Mesenchymal stem cell (in vitro differentiated cells and primary cell): Measurements from ENCODE around the gene IL9.
A peak's percentile ranks its signal among the peaks of the same experiment; 100 is the strongest.

Experiments used
- DNase-seq: peaks from one replicate; pipeline ENCODE4 v3.0.0-alpha.2; 2013
- H2AFZ ChIP-seq: one replicate; pipeline ENCODE4 v1.6.1; 2013; ENCODE audit warnings: low read depth, mild to moderate bottlenecking, control low read depth, inconsistent platforms, low read length, moderate library complexity
- H2AK5ac ChIP-seq: 2 replicates; pipeline ENCODE4 v1.6.1; 2013; ENCODE audit warnings: low read length, moderate library complexity, mild to moderate bottlenecking, inconsistent platforms; ENCODE audit not compliant: severe bottlenecking
- H2BK120ac ChIP-seq: one replicate; pipeline ENCODE4 v1.6.1; 2013; ENCODE audit warnings: low read depth, mild to moderate bottlenecking, inconsistent platforms, low read length, moderate library complexity
- H2BK12ac ChIP-seq, 2 experiments: one replicate each; pipeline ENCODE4 v1.6.1; 2013; ENCODE audit warnings: inconsistent platforms in 2 of 2, low read length in 2 of 2, mild to moderate bottlenecking in 2 of 2, moderate library complexity in 2 of 2, control low read depth in 1 of 2
- H2BK15ac ChIP-seq: one replicate; pipeline ENCODE4 v1.6.1; 2013; ENCODE audit warnings: mild to moderate bottlenecking, low read depth, inconsistent platforms; ENCODE audit not compliant: poor library complexity, severe bottlenecking
- H2BK5ac ChIP-seq: 2 replicates; pipeline ENCODE4 v1.6.1; 2013; ENCODE audit warnings: low read depth, mild to moderate bottlenecking, low read length, control low read depth, inconsistent platforms; ENCODE audit not compliant: poor library complexity, severe bottlenecking
- H3K14ac ChIP-seq, 2 experiments: one replicate each; pipeline ENCODE4 v1.6.1; 2013; ENCODE audit warnings: inconsistent platforms in 2 of 2, low read length in 2 of 2, control low read depth in 1 of 2, mild to moderate bottlenecking in 1 of 2, moderate library complexity in 1 of 2
- H3K18ac ChIP-seq, 2 experiments: one replicate each; pipeline ENCODE4 v1.6.1; 2013; ENCODE audit warnings: inconsistent platforms in 2 of 2, low read length in 2 of 2, control low read depth in 1 of 2, low read depth in 1 of 2, mild to moderate bottlenecking in 1 of 2
- H3K23ac ChIP-seq, 2 experiments: one replicate each; pipeline ENCODE4 v1.6.1; 2013; ENCODE audit warnings: inconsistent platforms in 2 of 2, low read length in 2 of 2, mild to moderate bottlenecking in 2 of 2, moderate library complexity in 2 of 2, control low read depth in 1 of 2
- H3K27ac ChIP-seq: 2 replicates; pipeline ENCODE4 v1.5.1; 2013; ENCODE audit warnings: mild to moderate bottlenecking, moderate library complexity, low read length, control low read depth, inconsistent platforms; ENCODE audit not compliant: poor library complexity, severe bottlenecking
- H3K27me3 ChIP-seq, 2 experiments: 2 replicates each; pipeline versions ENCODE4 v1.6.1 to v1.7.0; 2013; ENCODE audit warnings: low read length in 2 of 2, mild to moderate bottlenecking in 2 of 2, moderate library complexity in 2 of 2, control low read depth in 1 of 2, inconsistent platforms in 1 of 2; ENCODE audit not compliant: control insufficient read depth in 1 of 2, insufficient read depth in 1 of 2
- H3K36me3 ChIP-seq, 2 experiments: 2 replicates each; pipeline versions ENCODE4 v1.6.1 to v1.7.0; 2013; ENCODE audit warnings: low read length in 2 of 2, control low read depth in 1 of 2, inconsistent platforms in 1 of 2, low read depth in 1 of 2, mild to moderate bottlenecking in 1 of 2; ENCODE audit not compliant: insufficient read depth in 2 of 2, control insufficient read depth in 1 of 2
- H3K4ac ChIP-seq, 2 experiments: one replicate each; pipeline ENCODE4 v1.6.1; 2013; ENCODE audit warnings: inconsistent platforms in 2 of 2, low read length in 2 of 2, mild to moderate bottlenecking in 2 of 2, moderate library complexity in 2 of 2, control low read depth in 1 of 2, low read depth in 1 of 2
- H3K4me1 ChIP-seq: 2 replicates; pipeline ENCODE4 v1.6.1; 2013; ENCODE audit warnings: low read depth, low read length, control low read depth; ENCODE audit not compliant: control insufficient read depth, insufficient read depth
- H3K4me2 ChIP-seq: 2 replicates; pipeline ENCODE4 v1.6.1; 2013; ENCODE audit warnings: low read length, mild to moderate bottlenecking, inconsistent platforms; ENCODE audit not compliant: poor library complexity, severe bottlenecking
- H3K4me3 ChIP-seq, 2 experiments: 2 replicates each; pipeline versions ENCODE4 v1.5.1 to v1.7.0; 2013; ENCODE audit warnings: low read length in 2 of 2, mild to moderate bottlenecking in 2 of 2, control low read depth in 1 of 2, low read depth in 1 of 2; ENCODE audit not compliant: insufficient read depth in 1 of 2
- H3K79me1 ChIP-seq: replicated peaks from 2 replicates; pipeline ENCODE4 v1.6.1; 2013; ENCODE audit warnings: mild to moderate bottlenecking, control low read depth, low read length, inconsistent platforms; ENCODE audit not compliant: poor library complexity, severe bottlenecking
- H3K9ac ChIP-seq: 2 replicates; pipeline ENCODE4 v1.7.0; 2013; ENCODE audit warnings: mild to moderate bottlenecking, low read length, moderate library complexity
- H3K9me3 ChIP-seq: 2 replicates; pipeline ENCODE4 v1.7.0; 2013; ENCODE audit warnings: mild to moderate bottlenecking, low read length; ENCODE audit not compliant: control insufficient read depth
- H4K8ac ChIP-seq: one replicate; pipeline ENCODE4 v1.6.1; 2013; ENCODE audit warnings: inconsistent platforms, mild to moderate bottlenecking, low read length, moderate library complexity
- H4K91ac ChIP-seq: one replicate; pipeline ENCODE4 v1.6.1; 2013; ENCODE audit warnings: mild to moderate bottlenecking, low read length, inconsistent platforms
- WGBS: methylation state at CpG from one replicate; pipeline ENCODE4 v1.1.7; 2013; ENCODE audit warnings: mixed read lengths; 5-methylcytosine and 5-hydroxymethylcytosine counted together

Gene IL9

GRCh38 chr5:135930029-135930948 lies 34.6 kb upstream of the IL9 start:
- Histone ChIP-seq H2AFZ (peak overlapping the region; percentile 53), H3K18ac (no peak overlapping the region), H3K9me3 (peaks cover 6% of the 10 kb centered on the region), H2BK5ac (no peak overlapping the region), H3K4me3 (peak overlapping the region; percentile 57 to 63), H4K8ac (no peak overlapping the region), H2BK12ac (no peak overlapping the region), H2BK120ac (no peak overlapping the region), H3K9ac (no peak overlapping the region), H3K4ac (no peak overlapping the region), H3K36me3 (no peaks in the 10 kb centered on the region), H2AK5ac (no peak overlapping the region), H2BK15ac (peak overlapping the region; percentile 52), H3K79me1 (no peaks in the 10 kb centered on the region), H3K27ac (no peak overlapping the region), H3K4me1 (peaks cover 11% of the 10 kb centered on the region), H3K14ac (peak overlapping the region in 1 of 2 experiments; percentile 41), H3K23ac (peak overlapping the region in 1 of 2 experiments; percentile 35), H3K27me3 (peaks cover 40 to 69% of the 10 kb centered on the region in 2 experiments), H3K4me2 (peak overlapping the region; percentile 94), H4K91ac (no peak overlapping the region)
- DNase-seq: no peak
- 2% methylated on average over 92 of the region's 99 CpGs for WGBS

GRCh38 chr5:135921388-135921787 lies 25.7 kb upstream of the IL9 start:
- no CpG with 5 or more reads among the region's 1 CpG for WGBS
- no peak overlapping the region for H4K8ac ChIP-seq

GRCh38 chr5:135920199-135920598 lies 24.6 kb upstream of the IL9 start:
- H3K23ac ChIP-seq: no peak overlapping the region
- H2BK15ac ChIP-seq: no peak overlapping the region
- H3K18ac ChIP-seq: no peak overlapping the region
- no peak overlapping the region for H2BK5ac ChIP-seq
- H3K4me3 ChIP-seq: no peak overlapping the region
- H2AFZ ChIP-seq: no peak overlapping the region
- no peak overlapping the region for H2AK5ac ChIP-seq
- H4K8ac ChIP-seq: no peak overlapping the region
- H3K36me3 ChIP-seq: no peaks in the 10 kb centered on the region
- no peak overlapping the region for H3K4ac ChIP-seq
- H3K27ac ChIP-seq: no peak overlapping the region
- no peak overlapping the region for H2BK12ac ChIP-seq
- H3K14ac ChIP-seq: no peak overlapping the region
- no peaks in the 10 kb centered on the region for H3K79me1 ChIP-seq
- H3K4me2 ChIP-seq: no peak overlapping the region
- H4K91ac ChIP-seq: no peak overlapping the region
- H3K27me3 ChIP-seq: peaks cover 11 to 57% of the 10 kb centered on the region in 2 experiments
- DNase-seq: no peak
- no peak overlapping the region for H2BK120ac ChIP-seq
- no peak overlapping the region for H3K9ac ChIP-seq
- 37% methylated on average over 2 of the region's 3 CpGs for WGBS
- H3K9me3 ChIP-seq: no peaks in the 10 kb centered on the region
- H3K4me1 ChIP-seq: no peaks in the 10 kb centered on the region

More at GRCh38 chr5:135921388-135921787, 25.7 kb upstream of the IL9 start:
- no peak overlapping the region for H2BK120ac ChIP-seq
- H3K4ac ChIP-seq: no peak overlapping the region
- H2BK15ac ChIP-seq: no peak overlapping the region
- no peak overlapping the region for H2BK12ac ChIP-seq
- H2AK5ac ChIP-seq: no peak overlapping the region
- H3K9me3 ChIP-seq: no peaks in the 10 kb centered on the region
- no peak overlapping the region for H2BK5ac ChIP-seq
- H2AFZ ChIP-seq: no peak overlapping the region
- peaks cover 21 to 57% of the 10 kb centered on the region in 2 experiments for H3K27me3 ChIP-seq
- H3K27ac ChIP-seq: no peak overlapping the region
- no peaks in the 10 kb centered on the region for H3K36me3 ChIP-seq
- H3K4me1 ChIP-seq: no peaks in the 10 kb centered on the region
- H3K23ac ChIP-seq: no peak overlapping the region
- H3K18ac ChIP-seq: no peak overlapping the region
- no peak overlapping the region for H3K9ac ChIP-seq
- peak; percentile 15 for DNase-seq
- no peak overlapping the region for H3K4me2 ChIP-seq
- no peaks in the 10 kb centered on the region for H3K79me1 ChIP-seq
- no peak overlapping the region for H3K14ac ChIP-seq
- H3K4me3 ChIP-seq: no peak overlapping the region
- no peak overlapping the region for H4K91ac ChIP-seq

- no peaks in the 10 kb centered on the region for H3K4me1 ChIP-seq
- 93% methylated on average over 7 of the region's 8 CpGs for WGBS
- H3K4me3 ChIP-seq: no peak overlapping the region
These were observed 21.1 kb upstream of the IL9 start for GRCh38 chr5:135916638-135917263.

More at GRCh38 chr5:135916638-135917263, 21.1 kb upstream of the IL9 start:
- H3K27ac ChIP-seq: no peak overlapping the region
- no peak overlapping the region for H3K4ac ChIP-seq
- no peaks in the 10 kb centered on the region for H3K79me1 ChIP-seq
- H2BK120ac ChIP-seq: no peak overlapping the region
- H3K27me3 ChIP-seq: peaks cover 14 to 52% of the 10 kb centered on the region in 2 experiments
- H2AK5ac ChIP-seq: no peak overlapping the region
- H2BK12ac ChIP-seq: no peak overlapping the region
- no peak overlapping the region for H3K9ac ChIP-seq
- H3K23ac ChIP-seq: no peak overlapping the region
- H3K9me3 ChIP-seq: no peaks in the 10 kb centered on the region
- H4K91ac ChIP-seq: no peak overlapping the region
- no peak overlapping the region for H2BK15ac ChIP-seq
- no peaks in the 10 kb centered on the region for H3K36me3 ChIP-seq
- H2BK5ac ChIP-seq: no peak overlapping the region
- no peak overlapping the region for H2AFZ ChIP-seq
- no peak overlapping the region for H3K18ac ChIP-seq
- H3K14ac ChIP-seq: no peak overlapping the region
- H4K8ac ChIP-seq: no peak overlapping the region
- DNase-seq: no peak
- no peak overlapping the region for H3K4me2 ChIP-seq
